ENCODE results near the gene IGF1R. TPM values are rescaled to one million over a fixed set of nuclear protein-coding genes. Genes with fewer than 3 reads are reported as not detected.

IGF1R gene
- total RNA-seq, 4 donors from 2014 or later = 51.5 to 146 (median 89.6) TPM

DNA sequence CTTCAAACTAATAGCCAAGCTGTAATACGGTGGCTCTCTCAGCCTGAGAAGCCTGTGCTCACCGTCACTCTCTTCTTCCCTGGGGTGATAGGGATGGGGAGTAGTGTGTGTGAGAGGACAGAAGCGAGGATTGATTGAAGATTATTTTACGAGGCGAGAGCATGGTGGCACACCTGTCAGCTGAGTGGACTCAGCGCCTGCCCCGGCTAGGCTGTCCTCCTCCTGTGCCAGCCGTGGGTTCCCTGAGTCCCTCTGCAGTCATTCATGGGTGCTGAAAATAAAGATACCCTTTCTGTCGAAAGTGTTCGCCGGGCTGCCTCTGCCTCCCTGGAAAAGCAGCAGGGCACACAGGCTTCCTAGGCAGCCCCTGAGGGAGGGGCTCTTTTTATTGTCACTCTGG lies 235.1 kb downstream of the IGF1R start:
- H3K36me3 ChIP-seq = no peaks in the 10 kb centered on the region
- intact Hi-C loops (cut with DNase I) = no loop called here

DNA sequence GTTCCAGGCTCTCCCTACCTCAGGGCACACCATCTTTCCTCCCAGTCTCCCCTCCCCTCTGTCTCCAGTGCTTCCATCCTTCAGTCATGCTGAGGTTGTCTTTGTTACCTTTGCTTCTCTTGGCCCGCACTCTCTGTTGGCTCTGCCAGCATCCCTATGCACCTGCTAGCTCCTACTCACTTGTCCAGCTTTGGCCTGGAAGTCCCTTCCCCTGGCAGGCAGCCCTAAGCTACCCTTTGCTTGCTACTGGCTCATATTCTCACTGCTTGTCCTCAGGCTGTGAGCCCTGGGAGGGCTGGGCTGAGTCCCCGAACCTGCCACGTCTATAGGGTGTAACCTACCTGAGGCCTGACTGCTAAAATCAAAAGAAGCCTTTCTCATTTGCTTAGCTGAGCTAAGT lies 236.6 kb downstream of the IGF1R start:
- intact Hi-C loops (cut with DNase I) = no loop called here
- Histone ChIP-seq H3K27me3 (no peaks in the 10 kb centered on the region), H3K4me1 (peaks cover 34 to 53% of the 10 kb centered on the region in 2 donors), H3K27ac (peak overlapping the region in 2 of 3 donors; percentile 12 to 15), H3K4me3 (replicated peaks in 1 of 3) (no peak overlapping the region), H3K9me3 (no peaks in the 10 kb centered on the region), H3K36me3 (no peaks in the 10 kb centered on the region)
- peak; percentile 64 to 75 for DNase-seq
- 37 to 66% methylated on average over 3 of the region's 3 CpGs for WGBS, 2 donors
- no peak for TF ChIP-seq POLR2A (IDR thresholded peaks at IDR 0.05)
- TF ChIP-seq, protein P1, sequence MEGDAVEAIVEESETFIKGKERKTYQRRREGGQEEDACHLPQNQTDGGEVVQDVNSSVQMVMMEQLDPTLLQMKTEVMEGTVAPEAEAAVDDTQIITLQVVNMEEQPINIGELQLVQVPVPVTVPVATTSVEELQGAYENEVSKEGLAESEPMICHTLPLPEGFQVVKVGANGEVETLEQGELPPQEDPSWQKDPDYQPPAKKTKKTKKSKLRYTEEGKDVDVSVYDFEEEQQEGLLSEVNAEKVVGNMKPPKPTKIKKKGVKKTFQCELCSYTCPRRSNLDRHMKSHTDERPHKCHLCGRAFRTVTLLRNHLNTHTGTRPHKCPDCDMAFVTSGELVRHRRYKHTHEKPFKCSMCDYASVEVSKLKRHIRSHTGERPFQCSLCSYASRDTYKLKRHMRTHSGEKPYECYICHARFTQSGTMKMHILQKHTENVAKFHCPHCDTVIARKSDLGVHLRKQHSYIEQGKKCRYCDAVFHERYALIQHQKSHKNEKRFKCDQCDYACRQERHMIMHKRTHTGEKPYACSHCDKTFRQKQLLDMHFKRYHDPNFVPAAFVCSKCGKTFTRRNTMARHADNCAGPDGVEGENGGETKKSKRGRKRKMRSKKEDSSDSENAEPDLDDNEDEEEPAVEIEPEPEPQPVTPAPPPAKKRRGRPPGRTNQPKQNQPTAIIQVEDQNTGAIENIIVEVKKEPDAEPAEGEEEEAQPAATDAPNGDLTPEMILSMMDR (IDR thresholded peaks at IDR 0.05) = no peak

More for the DNA sequence above, 235.1 kb downstream of the IGF1R start:
- no peaks in the 10 kb centered on the region for H3K27me3 ChIP-seq
- peak overlapping the region; percentile 37 to 62 (median 51) for H3K27ac ChIP-seq
- DNase-seq = no peak
- no peak overlapping the region for H3K4me3 ChIP-seq (replicated peaks in 1 of 3)
- no peaks in the 10 kb centered on the region for H3K9me3 ChIP-seq
- WGBS, 2 donors = 80 to 89% methylated on average over 11 of the region's 11 CpGs
- TF ChIP-seq, protein P1 (IDR thresholded peaks at IDR 0.05) = no peak
- TF ChIP-seq POLR2A (IDR thresholded peaks at IDR 0.05) = no peak
- H3K4me1 ChIP-seq = peaks cover 45 to 60% of the 10 kb centered on the region in 2 donors

DNA sequence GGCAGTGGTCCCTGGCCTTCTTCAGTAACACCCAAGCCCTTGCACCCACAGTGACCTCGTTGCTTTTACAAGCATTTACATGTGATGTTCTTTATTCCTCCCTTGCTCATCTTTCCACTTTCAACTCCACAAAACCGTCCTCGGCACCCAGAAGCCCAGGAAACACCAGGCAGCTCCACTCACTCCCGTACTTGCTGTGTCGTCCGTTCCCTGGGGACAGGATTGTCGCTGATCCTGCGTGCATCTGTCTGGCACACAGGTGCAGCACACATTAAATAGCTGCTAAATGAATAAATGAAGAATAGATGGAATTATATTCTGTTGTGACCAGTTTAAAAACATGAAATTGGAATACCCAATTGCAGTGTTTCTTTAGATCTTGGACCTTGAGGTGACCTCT lies 239.6 kb downstream of the IGF1R start:
- Histone ChIP-seq H3K27ac (no peak overlapping the region), H3K4me1 (peaks cover 15 to 26% of the 10 kb centered on the region in 2 donors), H3K4me3 (replicated peaks in 1 of 3) (no peak overlapping the region), H3K27me3 (no peaks in the 10 kb centered on the region), H3K9me3 (no peaks in the 10 kb centered on the region), H3K36me3 (no peaks in the 10 kb centered on the region)
- no peak for TF ChIP-seq POLR2A (IDR thresholded peaks at IDR 0.05)
- TF ChIP-seq, protein P1 (IDR thresholded peaks at IDR 0.05) = no peak
- no peak for DNase-seq
- intact Hi-C loops (cut with DNase I) = no loop called here
- WGBS, 2 donors = 95 to 98% methylated on average over 8 of the region's 8 CpGs

DNA sequence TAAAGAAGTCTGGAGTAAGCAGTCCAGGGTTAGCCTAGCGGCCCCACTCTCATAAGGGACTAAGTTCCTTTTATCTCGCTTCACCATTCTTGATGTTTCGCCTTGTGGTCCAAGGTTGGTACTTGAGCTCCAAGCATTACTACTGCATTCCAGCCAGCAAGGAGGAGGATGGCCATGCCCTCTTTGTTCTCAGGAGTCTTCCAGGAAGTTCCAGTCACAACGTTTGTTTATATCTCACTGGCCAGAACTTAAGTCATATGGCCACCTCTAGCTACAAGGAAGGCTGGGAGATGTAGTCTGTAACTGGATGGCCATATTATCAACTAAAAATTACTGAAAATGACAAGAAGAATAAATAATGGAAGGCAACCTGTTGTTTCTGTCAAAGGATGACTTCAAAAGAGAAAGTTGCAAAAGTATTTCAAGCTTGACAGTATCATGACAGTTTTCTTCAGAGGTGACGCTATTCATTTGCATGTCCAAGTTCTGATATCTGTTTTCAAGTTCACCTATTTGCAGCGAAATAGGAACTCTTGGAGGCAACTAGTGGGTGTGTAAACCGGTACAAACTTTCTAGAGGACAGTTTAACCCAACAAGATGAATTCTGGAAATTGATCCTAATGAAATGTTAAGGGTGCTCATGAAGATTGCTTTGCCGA lies 240.6 kb downstream of the IGF1R start:
- Histone ChIP-seq H3K4me1 (peaks cover 21 to 27% of the 10 kb centered on the region in 2 donors), H3K36me3 (no peaks in the 10 kb centered on the region), H3K9me3 (no peaks in the 10 kb centered on the region), H3K4me3 (replicated peaks in 1 of 3) (no peak overlapping the region), H3K27me3 (no peaks in the 10 kb centered on the region), H3K27ac (no peak overlapping the region)
- 87 to 90% methylated on average over 8 of the region's 8 CpGs for WGBS, 2 donors
- no peak for DNase-seq
- no peak for TF ChIP-seq POLR2A (IDR thresholded peaks at IDR 0.05)
- TF ChIP-seq, protein P1 (IDR thresholded peaks at IDR 0.05) = no peak
- intact Hi-C loops (cut with DNase I) = no loop called here

DNA sequence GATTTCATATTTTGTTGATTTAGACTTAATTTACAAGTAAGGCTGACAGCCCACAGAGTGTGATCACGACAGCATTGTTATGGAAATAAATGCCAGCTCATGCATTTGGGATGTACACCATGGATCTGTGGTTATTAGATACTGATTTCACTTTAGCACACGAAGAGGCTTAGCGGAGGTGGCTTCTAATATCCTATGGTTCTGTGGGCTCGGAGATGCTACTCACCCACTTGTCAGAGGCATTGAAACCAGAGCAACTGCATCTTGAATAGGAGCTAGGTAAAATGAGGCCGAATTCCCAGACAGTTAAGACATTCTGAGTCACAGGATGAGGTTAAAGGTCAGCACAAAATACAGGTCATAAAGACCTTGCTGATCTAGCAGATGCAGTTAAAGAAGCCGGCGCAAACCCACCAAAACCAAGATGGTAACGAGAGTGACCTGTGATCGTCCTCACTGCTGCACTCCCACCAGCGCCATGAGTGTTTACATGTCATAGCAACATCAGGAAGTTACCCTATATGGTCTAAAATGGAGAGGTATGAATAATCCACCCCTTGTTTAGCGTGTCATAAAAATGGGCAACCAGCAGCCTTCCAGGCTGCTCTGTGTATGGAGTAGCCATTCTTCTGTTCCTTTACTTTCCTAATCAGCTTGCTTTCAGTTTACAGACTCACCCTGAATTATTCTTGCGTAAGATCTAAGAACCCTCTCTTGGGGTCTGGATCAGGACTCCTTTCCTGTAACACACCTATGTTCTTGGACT lies 241.8 kb downstream of the IGF1R start:
- H3K27me3 ChIP-seq = no peaks in the 10 kb centered on the region
- TF ChIP-seq, protein P1 (IDR thresholded peaks at IDR 0.05) = no peak
- TF ChIP-seq POLR2A (IDR thresholded peaks at IDR 0.05) = no peak
- DNase-seq = no peak
- 90 to 93% methylated on average over 12 of the region's 12 CpGs for WGBS, 2 donors
- peaks cover 10 to 18% of the 10 kb centered on the region in 2 donors for H3K4me1 ChIP-seq
- no peak overlapping the region for H3K27ac ChIP-seq
- H3K36me3 ChIP-seq = no peaks in the 10 kb centered on the region
- intact Hi-C loops (cut with DNase I) = no loop called here
- no peaks in the 10 kb centered on the region for H3K9me3 ChIP-seq
- no peak overlapping the region for H3K4me3 ChIP-seq (replicated peaks in 1 of 3)
